Panc1 (cell line): ENCODE data around the gene ADAM23. TPM values are rescaled to one million over a fixed set of nuclear protein-coding genes. Genes with fewer than 3 reads are reported as not detected.

Source experiments
- ATAC-seq: fragments of 200-7000 bp; cut with Tn5 transposase; 2 replicates; pipeline ENCODE4 v1.9.1; 2020; ENCODE audit warnings: mild to moderate bottlenecking, moderate library complexity
- BruUV-seq: library from RNA; stranded (reverse); fragments of 400-500 nt; replicated peaks from 2 replicates; lab custom pipeline; 2021; lab: Mats Ljungman, UMichigan
- CTCF ChIA-PET: fragments of 300-600 bp; sonication (Branson Sonifier 250); formaldehyde crosslinking; loops from one replicate; lab custom pipeline; 2022; ENCODE audit warnings: antibody characterized with exemption; lab: Charles Lee
- POLR2A ChIA-PET: fragments of 300-600 bp; sonication (Branson Sonifier 250); formaldehyde crosslinking; loops from one replicate; lab custom pipeline; 2022; ENCODE audit warnings: antibody characterized with exemption; lab: Charles Lee
- DNase-seq: peaks from one replicate; pipeline ENCODE4 v3.0.0-alpha.2; 2010; ENCODE audit warnings: low read depth, low spot score
- H3K27ac ChIP-seq: 2 replicates; pipeline ENCODE4 v1.5.1; 2011; ENCODE audit warnings: mild to moderate bottlenecking, low read length, inconsistent platforms
- H3K27me3 ChIP-seq: fragments of 200-500 bp; sonication (Bioruptor generic); 2 replicates; pipeline ENCODE4 v1.6.0; 2014; ENCODE audit warnings: low read length, inconsistent platforms; ENCODE audit not compliant: control insufficient read depth, insufficient read depth
- H3K36me3 ChIP-seq: fragments of 200-500 bp; sonication (Bioruptor generic); 2 replicates; pipeline ENCODE4 v1.5.1; 2014; ENCODE audit warnings: inconsistent platforms, mild to moderate bottlenecking, low read length, moderate library complexity; ENCODE audit not compliant: control insufficient read depth, insufficient read depth
- H3K4me1 ChIP-seq: 2 replicates; pipeline ENCODE4 v1.5.1; 2011; ENCODE audit warnings: inconsistent platforms, mild to moderate bottlenecking, low read length, moderate library complexity; ENCODE audit not compliant: control insufficient read depth, insufficient read depth
- H3K4me3 ChIP-seq, 2 experiments: 2 replicates each; pipeline ENCODE4 v1.5.1; 2011 to 2012; ENCODE audit warnings: low read depth in 2 of 2, low read length in 2 of 2, mild to moderate bottlenecking in 2 of 2, inconsistent platforms in 1 of 2, moderate library complexity in 1 of 2
- H3K9me3 ChIP-seq: fragments of 200-500 bp; sonication (Bioruptor generic); 2 replicates; pipeline ENCODE4 v1.5.1; 2014; ENCODE audit warnings: low read depth, mild to moderate bottlenecking, inconsistent platforms, low read length, moderate library complexity; ENCODE audit not compliant: control insufficient read depth, insufficient read depth
- POLR2AphosphoS5 ChIP-seq: IDR thresholded peaks from 2 replicates; pipeline ENCODE4 v1.6.1; 2012; ENCODE audit warnings: mild to moderate bottlenecking, low read depth, low read length, moderate library complexity
- SIN3A ChIP-seq: IDR thresholded peaks from 2 replicates; pipeline ENCODE4 v1.6.1; 2012; ENCODE audit warnings: low read depth, mild to moderate bottlenecking, low read length, moderate library complexity, borderline replicate concordance; ENCODE audit not compliant: insufficient read depth
- TCF7L2 ChIP-seq: IDR thresholded peaks from 2 replicates; pipeline ENCODE4 v1.6.1; 2011; ENCODE audit warnings: mild to moderate bottlenecking, low read depth, low read length, inconsistent platforms
- in situ Hi-C: cut with HindIII; loops from 2 replicates; pipeline ENCODE4 v1.10.0; 2016; ENCODE audit warnings: low sequenced_read_pairs, low pct_unique_long_range_greater_than_20kb
- intact Hi-C: fragments of 100-400 bp; cut with micrococcal nuclease; formaldehyde crosslinking; loops from one replicate; pipeline ENCODE4 v1.10.0; 2022; ENCODE audit not compliant: unreplicated experiment
- total RNA-seq: library from RNA; stranded (reverse); gene quantifications from one replicate; pipeline ENCODE4 v1.2.1, GENCODE V29; 2021; ENCODE audit not compliant: unreplicated experiment
- TF ChIP-seq, protein P1 (sequence below): fragments of 450-650 bp; IDR thresholded peaks from 2 replicates; pipeline ENCODE4 v1.5.1; 2017; ENCODE audit warnings: mild to moderate bottlenecking
- TF ChIP-seq, protein P2 (sequence below), 2 experiments: IDR thresholded peaks; 2 replicates each; pipeline ENCODE4 v1.6.1; 2011 to 2012; ENCODE audit warnings: low read depth in 2 of 2, control low read depth in 1 of 2, low read length in 1 of 2, mild to moderate bottlenecking in 1 of 2, moderate library complexity in 1 of 2; ENCODE audit not compliant: insufficient read depth in 1 of 2

The ADAM23 gene
- total RNA-seq, 1 experiment from 2014 or later, result 0.18 TPM

DNA sequence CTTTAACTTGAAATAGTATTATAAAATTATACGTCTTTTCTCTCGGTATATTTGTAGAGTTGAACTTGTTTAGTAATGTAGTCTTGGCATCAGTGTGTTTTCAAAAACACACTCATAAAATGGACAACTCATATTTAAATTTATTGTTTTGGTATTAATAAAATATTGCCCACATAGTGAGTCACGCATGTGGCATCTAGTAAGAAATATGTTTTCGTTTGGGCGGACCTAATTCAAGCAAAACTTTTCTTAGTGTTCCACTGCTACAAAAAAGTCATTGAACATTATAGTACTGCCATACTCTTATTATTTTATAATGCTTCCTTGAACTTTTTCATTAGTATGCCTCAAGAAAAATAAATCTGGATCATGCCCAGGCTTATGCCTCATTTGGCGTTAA, 167.9 kb downstream of the ADAM23 start:
- H3K36me3 ChIP-seq, result no peaks in the 10 kb centered on the region; the same call in 1 of the 2 replicates
- TF ChIP-seq, protein P1, sequence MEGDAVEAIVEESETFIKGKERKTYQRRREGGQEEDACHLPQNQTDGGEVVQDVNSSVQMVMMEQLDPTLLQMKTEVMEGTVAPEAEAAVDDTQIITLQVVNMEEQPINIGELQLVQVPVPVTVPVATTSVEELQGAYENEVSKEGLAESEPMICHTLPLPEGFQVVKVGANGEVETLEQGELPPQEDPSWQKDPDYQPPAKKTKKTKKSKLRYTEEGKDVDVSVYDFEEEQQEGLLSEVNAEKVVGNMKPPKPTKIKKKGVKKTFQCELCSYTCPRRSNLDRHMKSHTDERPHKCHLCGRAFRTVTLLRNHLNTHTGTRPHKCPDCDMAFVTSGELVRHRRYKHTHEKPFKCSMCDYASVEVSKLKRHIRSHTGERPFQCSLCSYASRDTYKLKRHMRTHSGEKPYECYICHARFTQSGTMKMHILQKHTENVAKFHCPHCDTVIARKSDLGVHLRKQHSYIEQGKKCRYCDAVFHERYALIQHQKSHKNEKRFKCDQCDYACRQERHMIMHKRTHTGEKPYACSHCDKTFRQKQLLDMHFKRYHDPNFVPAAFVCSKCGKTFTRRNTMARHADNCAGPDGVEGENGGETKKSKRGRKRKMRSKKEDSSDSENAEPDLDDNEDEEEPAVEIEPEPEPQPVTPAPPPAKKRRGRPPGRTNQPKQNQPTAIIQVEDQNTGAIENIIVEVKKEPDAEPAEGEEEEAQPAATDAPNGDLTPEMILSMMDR, result no peak
- TF ChIP-seq TCF7L2 (no peak), SIN3A (no peak), POLR2AphosphoS5 (no peak)
- TF ChIP-seq, protein P2, sequence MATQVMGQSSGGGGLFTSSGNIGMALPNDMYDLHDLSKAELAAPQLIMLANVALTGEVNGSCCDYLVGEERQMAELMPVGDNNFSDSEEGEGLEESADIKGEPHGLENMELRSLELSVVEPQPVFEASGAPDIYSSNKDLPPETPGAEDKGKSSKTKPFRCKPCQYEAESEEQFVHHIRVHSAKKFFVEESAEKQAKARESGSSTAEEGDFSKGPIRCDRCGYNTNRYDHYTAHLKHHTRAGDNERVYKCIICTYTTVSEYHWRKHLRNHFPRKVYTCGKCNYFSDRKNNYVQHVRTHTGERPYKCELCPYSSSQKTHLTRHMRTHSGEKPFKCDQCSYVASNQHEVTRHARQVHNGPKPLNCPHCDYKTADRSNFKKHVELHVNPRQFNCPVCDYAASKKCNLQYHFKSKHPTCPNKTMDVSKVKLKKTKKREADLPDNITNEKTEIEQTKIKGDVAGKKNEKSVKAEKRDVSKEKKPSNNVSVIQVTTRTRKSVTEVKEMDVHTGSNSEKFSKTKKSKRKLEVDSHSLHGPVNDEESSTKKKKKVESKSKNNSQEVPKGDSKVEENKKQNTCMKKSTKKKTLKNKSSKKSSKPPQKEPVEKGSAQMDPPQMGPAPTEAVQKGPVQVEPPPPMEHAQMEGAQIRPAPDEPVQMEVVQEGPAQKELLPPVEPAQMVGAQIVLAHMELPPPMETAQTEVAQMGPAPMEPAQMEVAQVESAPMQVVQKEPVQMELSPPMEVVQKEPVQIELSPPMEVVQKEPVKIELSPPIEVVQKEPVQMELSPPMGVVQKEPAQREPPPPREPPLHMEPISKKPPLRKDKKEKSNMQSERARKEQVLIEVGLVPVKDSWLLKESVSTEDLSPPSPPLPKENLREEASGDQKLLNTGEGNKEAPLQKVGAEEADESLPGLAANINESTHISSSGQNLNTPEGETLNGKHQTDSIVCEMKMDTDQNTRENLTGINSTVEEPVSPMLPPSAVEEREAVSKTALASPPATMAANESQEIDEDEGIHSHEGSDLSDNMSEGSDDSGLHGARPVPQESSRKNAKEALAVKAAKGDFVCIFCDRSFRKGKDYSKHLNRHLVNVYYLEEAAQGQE (IDR thresholded peaks at IDR 0.05; ENCODE audit: insufficient read depth in 1 of 2, low read depth in 2 of 2, low read length in 1 of 2), result no peak
- no peaks in the 10 kb centered on the region for H3K9me3 ChIP-seq
- ATAC-seq (no peak), DNase-seq (no peak)
- ChIA-PET POLR2A (no interaction called here), CTCF (no interaction called here)
- intact Hi-C loops, result no loop called here
- in situ Hi-C loops, result no loop called here
- BruUV-seq, result no TSS peak
- H3K27me3 ChIP-seq, result no peaks in the 10 kb centered on the region
- H3K4me3 ChIP-seq, result no peak overlapping the region
- no peak overlapping the region for H3K27ac ChIP-seq
- H3K4me1 ChIP-seq, result no peaks in the 10 kb centered on the region

DNA sequence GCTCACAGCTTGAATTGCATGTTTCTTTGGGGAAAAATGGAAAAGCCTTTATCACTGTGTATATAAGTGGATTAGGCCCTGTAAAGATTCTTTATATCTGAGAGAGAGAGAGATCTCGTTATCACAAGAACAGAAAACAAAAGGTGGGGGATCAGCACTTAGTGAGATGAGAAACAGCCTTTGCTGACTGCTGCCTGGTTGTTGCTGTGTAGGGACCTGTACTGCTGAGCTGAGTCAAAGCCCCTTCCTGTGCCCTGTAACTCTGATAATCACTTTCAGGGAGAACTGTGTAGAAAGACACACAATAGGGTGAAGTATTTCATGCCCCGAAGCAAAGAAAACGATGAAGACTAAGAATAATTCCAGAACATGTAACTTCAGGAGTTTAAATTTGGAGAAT, 168.4 kb downstream of the ADAM23 start:
- intact Hi-C loops, result no loop called here
- Histone ChIP-seq H3K27me3 (no peaks in the 10 kb centered on the region), H3K9me3 (no peaks in the 10 kb centered on the region), H3K36me3 (no peaks in the 10 kb centered on the region; the same call in 1 of the 2 replicates), H3K4me3 (no peak overlapping the region), H3K4me1 (no peaks in the 10 kb centered on the region), H3K27ac (no peak overlapping the region)
- ATAC-seq (no peak), DNase-seq (no peak)
- POLR2A ChIA-PET, result no interaction called here
- TF ChIP-seq SIN3A, result no peak
- TF ChIP-seq POLR2AphosphoS5, result no peak
- TF ChIP-seq, protein P1, result no peak
- no peak for TF ChIP-seq TCF7L2
- TF ChIP-seq, protein P2 (IDR thresholded peaks at IDR 0.05; ENCODE audit: insufficient read depth in 1 of 2, low read depth in 2 of 2, low read length in 1 of 2), result no peak
- CTCF ChIA-PET, result no interaction called here
- no TSS peak for BruUV-seq
- in situ Hi-C loops, result no loop called here
